Non-pigmented ciliary epithelial cell (primary cell): ENCODE data around the gene KIRREL1.

Experiments
- DNase-seq: peaks from one replicate; pipeline ENCODE4 v3.0.0-alpha.2; 2010; ENCODE audit warnings: low read depth

Gene KIRREL1

DNA sequence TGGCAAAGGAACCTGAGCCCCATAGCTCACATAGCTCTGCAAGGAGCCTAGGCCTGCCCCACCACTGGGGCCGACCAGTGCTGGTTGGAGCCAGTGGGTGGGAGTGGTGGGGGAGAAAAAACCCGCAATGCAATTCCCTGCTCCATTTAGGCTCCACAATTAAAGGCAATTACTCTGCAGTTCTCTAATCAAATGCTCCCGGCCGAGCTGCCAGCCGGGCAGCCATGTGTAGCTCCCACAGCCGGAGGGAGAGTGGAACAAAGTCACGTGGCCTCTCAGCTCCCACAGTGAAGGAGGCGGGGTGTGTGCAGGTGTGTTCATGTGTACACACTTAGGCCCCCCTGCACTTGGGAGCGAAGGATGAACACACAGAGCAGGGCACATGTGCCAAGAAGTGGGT, 81.6 kb downstream of the KIRREL1 start:
- no peak for DNase-seq

DNA sequence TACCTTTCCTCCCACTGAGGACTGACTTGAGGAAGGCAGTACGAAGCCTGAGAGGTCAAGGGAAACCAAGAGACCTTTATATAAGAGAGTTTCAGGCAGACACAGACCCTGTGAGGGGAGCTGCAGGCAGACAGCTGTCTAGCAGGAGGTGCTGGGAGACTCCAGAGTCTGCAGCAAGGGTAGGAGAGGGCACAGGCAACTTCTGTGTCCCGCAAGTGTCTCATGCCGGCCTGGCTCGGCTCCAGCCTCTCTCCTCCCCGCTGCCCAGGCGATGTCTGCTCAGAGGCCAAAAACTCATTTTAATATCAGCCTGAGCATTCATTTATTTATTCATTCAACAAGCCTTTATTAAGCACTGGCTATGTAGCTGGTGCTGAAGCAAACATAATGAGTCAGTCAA, 83.0 kb downstream of the KIRREL1 start:
- no peak for DNase-seq

DNA sequence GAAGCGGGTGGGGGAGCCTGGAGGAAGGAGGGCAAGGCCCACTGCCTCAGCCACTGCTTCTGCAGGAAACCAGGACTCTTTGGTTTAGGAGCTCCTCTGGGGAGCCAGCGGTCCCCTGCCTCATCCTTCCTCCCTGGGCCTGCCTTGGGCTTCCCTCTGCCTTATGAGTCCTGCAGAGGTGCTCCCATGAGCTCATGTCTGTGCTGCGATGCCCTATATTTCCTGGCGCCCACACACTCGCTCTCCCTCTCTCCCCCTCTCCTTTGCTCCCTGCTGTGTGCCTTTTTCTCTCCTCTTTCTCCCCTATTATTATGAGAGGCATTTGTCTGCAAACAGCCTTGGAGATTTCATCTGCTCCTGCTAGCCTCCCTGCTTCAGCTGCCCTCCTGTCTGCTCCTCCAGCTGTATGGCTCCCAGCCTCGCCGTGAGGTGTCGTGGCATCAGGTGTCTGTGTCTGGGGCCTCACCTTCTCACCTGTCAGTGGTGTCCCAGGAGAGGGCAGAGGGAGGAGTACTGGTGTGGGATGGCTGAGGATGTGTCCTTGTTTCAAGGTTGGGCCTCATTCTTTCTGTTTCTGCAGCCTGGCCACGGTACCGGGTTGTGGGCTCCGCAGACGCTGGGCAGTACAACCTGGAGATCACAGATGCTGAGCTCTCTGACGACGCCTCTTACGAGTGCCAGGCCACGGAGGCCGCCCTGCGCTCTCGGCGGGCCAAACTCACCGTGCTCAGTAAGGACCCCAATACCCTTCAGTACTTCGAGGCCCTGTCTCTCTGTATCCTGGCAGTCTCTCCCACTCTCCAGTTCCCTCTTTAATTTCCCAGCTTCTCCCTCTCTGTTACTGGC, 84.2 kb downstream of the KIRREL1 start:
- no peak for DNase-seq

DNA sequence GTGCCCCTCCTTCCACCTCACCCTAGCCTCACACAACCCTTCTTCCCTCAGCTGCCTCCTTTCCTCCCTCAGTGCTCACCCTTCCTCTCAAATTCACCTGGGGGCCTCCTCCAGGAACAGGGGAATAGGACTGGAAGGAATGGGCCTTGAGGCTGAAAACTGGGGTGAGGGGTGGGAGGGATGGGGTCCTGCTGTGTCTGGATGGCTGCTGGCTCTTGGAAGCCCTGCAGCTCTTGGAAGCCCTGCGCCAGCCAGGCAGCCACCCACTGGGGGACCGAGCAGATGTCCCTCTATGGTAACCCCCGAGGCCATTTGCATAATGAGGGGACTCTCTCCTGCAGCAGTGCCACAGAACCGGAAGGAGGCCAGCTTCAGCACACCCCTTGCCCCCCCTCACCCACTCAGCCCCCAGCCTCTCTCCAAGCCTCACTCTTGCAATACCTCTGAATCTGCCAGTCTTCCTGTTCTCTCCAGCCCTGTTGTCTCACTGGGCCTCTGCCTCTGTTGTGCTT, 85.2 kb downstream of the KIRREL1 start:
- DNase-seq, result no peak

DNA sequence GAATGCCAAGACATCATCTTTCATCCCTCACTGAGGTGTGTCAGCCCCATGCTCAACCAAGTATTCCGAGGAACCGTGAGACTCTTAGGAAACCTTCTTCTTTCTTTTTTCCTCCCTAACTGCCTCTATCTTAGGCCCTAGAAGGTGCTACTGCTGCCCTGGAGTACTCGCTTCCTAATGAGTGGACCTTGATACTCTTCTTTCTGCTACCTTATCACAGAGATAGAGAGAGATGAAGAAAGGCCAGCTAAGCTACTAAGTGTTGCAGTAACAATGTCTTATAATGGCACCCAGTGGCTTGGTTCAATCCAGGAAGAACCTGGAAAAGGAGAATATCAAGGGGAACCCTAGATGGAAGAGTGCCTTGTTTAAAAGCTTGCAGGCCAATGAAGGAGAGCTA, 86.6 kb downstream of the KIRREL1 start:
- no peak for DNase-seq

DNA sequence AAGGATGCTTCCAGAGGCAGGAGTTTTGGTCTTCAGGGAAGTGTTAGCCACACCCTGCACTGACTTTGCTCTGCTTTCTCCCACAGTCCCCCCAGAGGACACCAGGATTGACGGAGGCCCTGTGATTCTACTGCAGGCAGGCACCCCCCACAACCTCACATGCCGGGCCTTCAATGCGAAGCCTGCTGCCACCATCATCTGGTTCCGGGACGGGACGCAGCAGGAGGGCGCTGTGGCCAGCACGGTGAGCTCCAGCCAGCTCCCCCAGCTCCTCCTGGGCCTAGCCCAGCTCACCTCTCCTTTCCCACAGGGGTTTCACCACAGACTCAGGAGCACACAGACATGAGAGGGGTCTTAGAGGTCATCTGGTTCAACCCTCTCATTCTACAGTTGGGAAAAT, 90.9 kb downstream of the KIRREL1 start:
- DNase-seq, result no peak

DNA sequence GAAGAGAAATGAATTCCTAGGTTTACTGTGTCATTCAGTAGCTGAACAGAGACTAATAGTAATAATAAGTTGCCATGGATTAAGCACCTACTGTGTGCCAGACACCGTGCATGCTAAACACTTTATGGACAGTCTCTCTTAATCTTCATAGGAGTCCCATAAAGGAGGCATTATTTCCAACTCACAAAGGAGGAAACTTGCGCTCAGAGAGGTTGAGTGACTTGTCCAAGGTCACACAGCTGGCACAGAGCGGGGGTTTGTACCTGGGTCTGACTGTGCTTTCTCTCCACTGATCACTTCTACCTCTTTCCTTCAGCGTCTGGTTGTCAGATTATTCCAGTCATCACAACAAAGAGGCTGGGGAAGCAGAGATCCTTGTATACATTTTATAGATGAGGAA, 91.3 kb downstream of the KIRREL1 start:
- no peak for DNase-seq

DNA sequence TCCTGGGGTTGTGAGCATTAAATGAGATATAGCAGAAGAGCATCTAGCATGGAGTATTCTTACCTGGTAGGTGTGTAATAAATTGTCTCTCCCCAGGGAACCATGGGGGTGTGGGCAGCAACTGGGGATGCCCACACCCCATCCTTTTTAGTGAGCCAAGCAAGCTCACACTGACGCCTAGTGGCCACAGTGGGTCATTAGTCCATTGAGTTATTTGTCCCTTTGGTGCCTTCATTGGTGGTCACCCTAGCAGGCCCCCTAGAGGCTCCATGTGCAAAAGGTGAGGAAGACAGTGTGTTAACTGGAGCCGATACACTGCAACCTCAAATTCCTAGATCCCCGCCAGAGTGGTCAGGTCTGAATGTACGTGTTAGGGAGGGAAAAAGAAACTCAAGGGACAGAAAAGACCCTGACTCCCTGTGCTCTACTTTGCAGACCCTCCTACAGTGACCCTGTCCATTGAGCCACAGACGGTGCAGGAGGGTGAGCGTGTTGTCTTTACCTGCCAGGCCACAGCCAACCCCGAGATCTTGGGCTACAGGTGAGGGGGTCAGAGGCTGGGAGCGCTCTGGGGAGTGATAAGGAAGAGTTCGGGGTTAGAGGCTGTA, 94.0 kb downstream of the KIRREL1 start:
- DNase-seq, result peak; percentile 41

DNA sequence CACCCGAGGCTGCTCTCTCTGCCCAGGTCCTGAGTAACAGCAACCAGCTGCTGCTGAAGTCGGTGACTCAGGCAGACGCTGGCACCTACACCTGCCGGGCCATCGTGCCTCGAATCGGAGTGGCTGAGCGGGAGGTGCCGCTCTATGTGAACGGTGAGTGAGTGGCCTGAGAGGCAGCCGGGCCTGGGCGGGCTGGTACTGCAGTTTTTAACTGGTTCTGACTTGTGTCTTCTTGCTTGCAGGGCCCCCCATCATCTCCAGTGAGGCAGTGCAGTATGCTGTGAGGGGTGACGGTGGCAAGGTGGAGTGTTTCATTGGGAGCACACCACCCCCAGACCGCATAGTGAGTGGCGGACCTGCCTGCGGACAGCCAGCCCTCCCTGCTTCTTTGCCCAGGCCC, 96.0 kb downstream of the KIRREL1 start:
- no peak for DNase-seq

DNA sequence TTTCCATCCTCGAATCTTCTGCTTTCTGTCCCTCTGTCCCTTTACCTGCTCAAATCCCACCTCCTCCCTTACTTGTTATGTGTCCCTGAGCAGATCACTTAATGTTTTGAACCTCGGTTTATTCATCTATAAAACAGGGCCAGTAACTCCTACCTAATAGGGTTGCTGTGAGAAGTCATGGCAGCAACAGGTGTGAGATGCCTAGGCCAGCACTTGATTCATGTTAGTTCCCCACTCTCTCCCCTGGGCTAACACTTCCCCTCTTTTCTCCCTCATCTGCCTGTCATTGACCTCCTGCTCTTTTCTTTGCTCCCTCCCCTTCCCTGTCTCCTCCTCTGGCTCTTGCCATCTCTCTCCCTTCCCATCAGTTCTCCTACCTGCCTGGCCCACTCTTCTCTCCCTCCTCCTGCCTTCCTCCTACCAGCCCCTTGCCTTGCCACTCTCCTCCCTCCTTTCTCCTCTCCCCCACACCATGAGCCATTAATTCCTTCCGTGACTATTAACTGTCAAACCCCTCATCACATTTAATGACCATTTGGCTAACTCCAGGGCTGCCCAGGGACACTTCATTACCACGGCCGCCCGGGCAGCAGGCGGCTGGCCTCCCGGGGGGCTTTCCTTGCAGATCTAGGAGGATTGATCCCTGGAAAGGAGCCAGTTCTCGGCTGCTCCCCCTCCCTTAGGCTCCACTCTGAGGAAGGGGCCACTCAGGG, 96.6 kb downstream of the KIRREL1 start:
- DNase-seq, result no peak

DNA sequence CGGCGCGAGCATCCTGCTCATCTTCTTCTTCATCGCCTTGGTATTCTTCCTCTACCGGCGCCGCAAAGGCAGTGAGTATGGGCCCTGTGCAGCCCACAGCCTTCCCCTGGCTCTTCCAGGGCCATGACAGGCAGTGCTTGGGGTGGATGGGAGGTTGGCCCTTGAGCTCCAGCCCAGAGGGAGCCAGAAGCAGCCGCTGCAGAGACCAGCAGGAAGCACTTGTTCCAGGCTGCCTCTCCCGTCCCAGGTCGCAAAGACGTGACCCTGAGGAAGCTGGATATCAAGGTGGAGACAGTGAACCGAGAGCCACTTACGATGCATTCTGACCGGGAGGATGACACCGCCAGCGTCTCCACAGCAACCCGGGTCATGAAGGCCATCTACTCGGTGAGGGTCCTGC, 99.9 kb downstream of the KIRREL1 start:
- DNase-seq, result no peak

DNA sequence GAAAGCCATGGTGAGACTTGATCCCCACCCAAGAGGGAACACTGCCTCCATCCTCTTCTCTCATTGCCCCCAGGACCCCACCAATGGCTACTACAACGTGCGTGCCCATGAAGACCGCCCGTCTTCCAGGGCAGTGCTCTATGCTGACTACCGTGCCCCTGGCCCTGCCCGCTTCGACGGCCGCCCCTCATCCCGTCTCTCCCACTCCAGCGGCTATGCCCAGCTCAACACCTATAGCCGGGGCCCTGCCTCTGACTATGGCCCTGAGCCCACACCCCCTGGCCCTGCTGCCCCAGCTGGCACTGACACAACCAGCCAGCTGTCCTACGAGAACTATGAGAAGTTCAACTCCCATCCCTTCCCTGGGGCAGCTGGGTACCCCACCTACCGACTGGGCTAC, 101.1 kb downstream of the KIRREL1 start:
- DNase-seq, result no peak

DNA sequence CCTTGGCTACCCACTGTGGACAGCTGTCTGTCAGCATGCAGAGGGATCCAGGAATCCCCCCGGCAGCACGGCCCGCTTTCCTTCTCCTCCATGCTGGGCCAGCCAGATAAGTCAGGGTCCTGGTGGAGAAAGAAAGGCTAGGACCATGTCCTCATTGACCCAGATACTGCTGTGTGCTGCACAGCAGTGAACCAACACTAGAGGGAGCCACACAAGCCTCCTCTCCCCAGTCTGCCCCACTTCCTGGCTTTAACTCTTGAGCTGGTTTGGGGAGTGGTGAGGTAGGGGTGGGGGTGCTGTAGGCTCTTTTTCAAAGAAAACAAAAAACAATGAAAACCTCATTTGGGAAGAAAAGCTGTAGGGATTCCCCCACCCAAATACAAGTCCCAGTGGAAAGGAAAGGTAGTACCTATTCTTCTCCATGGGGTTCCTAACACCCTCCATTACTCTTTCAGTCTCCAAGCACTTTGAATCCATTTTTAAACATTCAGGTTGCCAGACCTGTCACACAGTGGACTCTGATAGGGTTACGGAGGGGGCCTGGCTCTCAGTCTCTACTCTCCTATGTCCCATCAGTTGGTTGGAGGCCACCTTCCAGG, 102.4 kb downstream of the KIRREL1 start:
- no peak for DNase-seq

DNA sequence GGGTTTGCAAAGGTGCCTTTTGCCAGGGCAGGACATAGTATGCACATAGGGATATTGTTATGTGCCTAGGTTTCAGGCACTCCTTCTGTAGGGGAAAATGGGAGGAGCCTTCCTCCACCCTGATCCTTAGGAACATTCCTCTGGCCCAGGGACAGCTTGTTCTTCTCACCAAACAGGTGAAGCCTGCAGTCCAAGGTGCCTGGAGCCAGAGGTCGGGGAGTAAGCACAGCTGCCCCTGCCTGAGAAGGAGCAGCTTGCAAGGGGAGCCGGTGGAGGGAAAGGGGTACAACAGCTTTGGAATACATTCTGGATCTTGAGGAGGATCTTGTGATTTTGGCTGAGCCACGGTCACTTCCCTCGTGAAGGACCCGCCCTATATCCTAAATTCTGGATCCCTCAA, 104.8 kb downstream of the KIRREL1 start:
- DNase-seq, result no peak

DNA sequence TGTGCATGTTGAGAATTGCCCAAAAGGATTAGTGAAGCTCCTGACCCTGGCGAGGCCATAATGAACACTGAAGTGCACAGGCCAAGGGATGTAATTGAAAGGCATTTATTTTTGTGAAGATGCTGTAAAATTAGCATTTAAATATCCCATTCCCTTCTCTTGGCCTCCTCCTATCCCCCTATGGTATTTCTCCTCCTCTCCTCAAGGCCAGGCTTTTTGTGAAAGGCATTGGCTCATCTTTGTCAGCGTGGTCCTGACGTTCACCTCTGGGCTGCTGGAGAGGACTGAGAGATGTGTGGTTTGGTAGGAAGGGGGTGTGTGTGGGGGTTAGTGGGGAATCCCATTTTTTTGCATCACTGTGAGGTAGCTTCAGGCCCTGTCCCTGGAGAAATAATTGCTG, 105.7 kb downstream of the KIRREL1 start:
- DNase-seq, result no peak

DNA sequence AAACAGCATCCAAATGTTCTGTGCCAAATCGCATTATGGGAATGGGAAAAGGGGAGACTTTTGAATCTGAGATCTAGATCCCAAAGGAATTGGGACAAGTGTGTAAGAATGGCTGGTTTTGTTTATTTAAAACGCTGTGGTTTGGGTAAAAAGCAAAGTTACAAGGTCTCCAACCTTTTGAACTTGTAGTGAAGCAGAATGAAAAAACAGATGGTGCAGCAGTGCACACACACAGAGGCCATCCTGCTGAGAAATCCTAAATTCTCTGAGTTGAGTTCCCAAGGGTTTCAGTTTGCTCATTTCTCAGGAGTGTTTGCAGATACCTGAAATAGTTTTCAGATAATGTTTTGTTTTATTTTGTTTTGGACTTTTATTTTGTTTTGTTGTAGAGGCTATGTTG, 107.1 kb downstream of the KIRREL1 start:
- DNase-seq, result no peak

DNA sequence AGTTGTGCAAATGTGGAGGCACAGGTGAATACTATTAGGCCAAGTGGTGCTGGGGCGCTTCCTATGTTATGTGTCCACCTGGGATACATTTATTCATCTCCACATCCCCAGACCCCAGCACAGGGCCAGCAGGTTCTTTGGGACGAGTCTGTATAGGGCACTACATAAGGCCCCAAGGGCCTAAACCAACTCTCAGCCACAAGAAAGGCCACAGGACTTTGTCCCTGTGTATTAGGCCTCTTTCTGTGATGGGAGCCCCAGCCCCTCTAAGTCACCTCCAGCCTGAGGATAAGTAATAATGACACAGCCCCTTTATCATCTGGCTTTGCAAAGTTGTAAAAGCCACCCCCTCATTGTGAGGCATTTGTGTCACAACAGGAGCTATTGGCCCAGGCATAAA, 108.0 kb downstream of the KIRREL1 start:
- no peak for DNase-seq

DNA sequence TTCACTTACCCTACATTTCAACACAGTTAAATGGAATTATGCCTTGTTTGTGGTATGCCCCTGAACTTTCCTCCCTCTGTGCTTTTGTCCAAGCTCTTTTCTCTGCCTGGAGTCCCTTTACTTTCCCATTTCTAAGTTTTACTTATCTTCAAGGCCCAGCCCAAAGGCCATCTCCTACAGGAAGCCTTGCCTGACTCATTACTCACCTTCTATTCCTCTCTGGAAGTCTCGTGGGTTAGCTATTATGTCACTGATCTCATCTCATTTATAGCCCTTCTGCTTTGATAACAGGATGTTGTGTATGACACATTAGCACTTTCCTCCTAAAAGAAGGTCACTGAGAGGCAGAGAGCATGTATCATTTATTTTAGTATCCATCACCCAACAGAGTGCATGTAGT, 108.5 kb downstream of the KIRREL1 start:
- peak; percentile 15 for DNase-seq

DNA sequence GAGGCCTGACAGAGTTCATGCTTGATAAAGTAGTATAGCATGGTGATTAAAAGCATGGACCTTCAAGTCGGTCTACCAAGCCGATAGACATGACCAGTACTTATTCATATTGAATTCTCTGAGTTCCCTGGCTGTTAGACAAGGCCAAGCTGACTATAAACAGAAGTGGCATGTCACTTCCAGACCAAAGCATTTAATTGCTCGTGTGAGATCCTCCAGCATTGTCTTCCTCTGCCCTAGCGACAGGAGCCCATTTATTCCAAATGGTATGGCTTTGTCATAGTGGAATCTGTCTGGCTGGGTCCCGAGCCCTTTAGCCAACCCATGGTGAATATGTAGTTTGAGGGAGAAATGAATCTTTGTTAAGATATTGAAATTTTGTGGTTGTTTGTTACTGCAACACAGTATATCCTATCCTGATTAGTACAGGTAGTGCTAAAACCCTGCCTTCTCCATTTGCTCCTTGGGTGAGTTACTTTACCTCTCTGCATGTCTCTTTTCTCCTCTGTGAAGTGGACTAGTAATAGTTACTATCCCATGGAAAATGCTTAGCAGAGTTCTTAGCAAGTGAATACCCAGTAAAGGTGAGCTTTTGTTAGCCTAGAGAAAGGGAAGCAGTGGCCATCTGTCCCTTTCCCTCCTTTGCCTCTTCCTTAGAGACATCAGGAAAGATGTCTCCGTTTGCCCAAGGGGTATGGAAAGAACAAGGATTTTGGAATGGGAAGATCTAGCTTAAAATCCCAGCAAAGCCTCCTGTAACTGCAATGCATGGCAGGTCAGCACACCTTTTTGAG, 109.6 kb downstream of the KIRREL1 start:
- DNase-seq, result no peak

DNA sequence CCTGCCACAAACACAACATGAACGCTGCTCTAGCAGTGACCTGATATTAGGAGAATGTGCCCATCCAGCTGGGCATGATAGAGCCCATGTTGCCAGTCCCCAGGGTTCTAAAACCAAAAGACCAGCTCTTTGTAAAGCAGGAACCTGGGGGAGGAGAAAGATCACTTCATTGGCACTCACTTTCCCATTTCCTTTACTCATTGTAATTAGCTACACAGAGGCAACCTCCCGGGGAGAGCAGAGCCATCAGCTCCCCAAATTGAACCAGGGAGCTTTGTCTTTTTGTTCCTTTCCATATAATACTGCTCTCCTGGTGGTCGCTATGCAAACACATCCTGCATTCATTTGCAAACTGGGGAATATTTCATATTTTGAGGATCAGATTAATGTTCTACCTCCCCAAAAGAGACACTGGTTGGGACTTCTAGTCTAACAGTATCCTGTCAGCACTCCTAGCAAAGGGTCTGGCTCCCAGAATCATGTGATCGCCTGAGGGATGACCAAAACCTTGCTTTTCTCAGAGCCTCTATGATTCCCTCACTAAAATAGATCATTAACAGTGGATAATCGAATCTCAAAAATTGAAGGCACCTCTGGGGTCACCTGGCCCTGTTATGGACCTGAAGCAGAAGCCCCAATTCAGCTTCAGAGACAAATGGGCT, 110.5 kb downstream of the KIRREL1 start:
- DNase-seq, result no peak

DNA sequence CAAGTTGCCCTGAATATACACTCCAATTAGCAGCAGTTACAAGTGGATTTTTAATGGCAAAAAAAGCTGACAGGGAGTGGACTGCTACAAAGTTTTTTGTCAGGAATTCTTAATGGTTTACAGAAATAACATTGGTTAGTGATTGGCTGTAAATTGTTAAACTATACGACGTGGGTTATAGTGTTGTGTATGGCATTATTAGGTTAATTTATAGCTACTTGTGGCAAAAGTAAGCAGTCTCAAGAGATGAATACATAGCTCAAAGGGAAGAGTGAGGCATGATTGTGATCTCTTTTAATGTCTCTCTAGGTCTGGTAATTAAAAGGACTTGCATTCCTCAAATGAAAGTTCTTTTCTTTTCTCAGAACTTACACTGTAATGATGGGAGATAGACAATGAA, 111.4 kb downstream of the KIRREL1 start:
- DNase-seq, result no peak
